Caco-2 (cell line): ENCODE data around the gene SIRPG. TPM values are rescaled to one million over a fixed set of nuclear protein-coding genes. Genes with fewer than 3 reads are reported as not detected.

Experiments used
- BruUV-seq: library from RNA; stranded (reverse); fragments of 400-500 nt; replicated peaks from 2 replicates; lab custom pipeline; 2021; lab: Mats Ljungman, UMichigan
- CTCF ChIA-PET: fragments of 300-600 bp; sonication (Branson Sonifier 250); formaldehyde crosslinking; loops from one replicate; lab custom pipeline; 2022; ENCODE audit warnings: antibody characterized with exemption; lab: Charles Lee
- POLR2A ChIA-PET: fragments of 300-600 bp; sonication (Branson Sonifier 250); formaldehyde crosslinking; loops from one replicate; lab custom pipeline; 2022; ENCODE audit warnings: antibody characterized with exemption; lab: Charles Lee
- DNase-seq, 2 experiments: peaks; one replicate each; pipeline versions ENCODE4 v3.0.0 to v3.0.0-alpha.2; 2020 to 2022
- H3K27me3 ChIP-seq: replicated peaks from 2 replicates; pipeline ENCODE4 v1.6.0; 2011; ENCODE audit warnings: low read length; ENCODE audit not compliant: control insufficient read depth, insufficient read depth
- H3K36me3 ChIP-seq: 2 replicates; pipeline ENCODE4 v1.5.1; 2011; ENCODE audit warnings: low read length; ENCODE audit not compliant: control insufficient read depth, insufficient read depth
- H3K4me1 ChIP-seq: fragments of 250-450 bp; sonication (Bioruptor Pico); 2 replicates; pipeline ENCODE4 v1.5.1; 2020; ENCODE audit warnings: mild to moderate bottlenecking
- H3K4me3 ChIP-seq: 2 replicates; pipeline ENCODE4 v1.5.1; 2011; ENCODE audit warnings: low read depth, mild to moderate bottlenecking, control low read depth, low read length
- H3K9me3 ChIP-seq: fragments of 250-450 bp; sonication (Bioruptor Pico); 2 replicates; pipeline ENCODE4 v1.5.1; 2020; ENCODE audit warnings: mild to moderate bottlenecking, moderate library complexity
- H3K27ac Mint-ChIP-seq: one replicate; pipeline ENCODE4 v1.8.0; 2022; ENCODE audit warnings: mixed read lengths; ENCODE audit not compliant: unreplicated experiment
- H3K27me3 Mint-ChIP-seq: one replicate; pipeline ENCODE4 v1.8.0; 2022; ENCODE audit warnings: mixed read lengths; ENCODE audit not compliant: insufficient read depth, unreplicated experiment
- H3K36me3 Mint-ChIP-seq: one replicate; pipeline ENCODE4 v1.8.0; 2022; ENCODE audit warnings: mild to moderate bottlenecking, mixed read lengths; ENCODE audit not compliant: insufficient read depth, unreplicated experiment
- H3K4me1 Mint-ChIP-seq: one replicate; pipeline ENCODE4 v1.8.0; 2022; ENCODE audit warnings: low read depth, mixed read lengths; ENCODE audit not compliant: unreplicated experiment
- H3K4me3 Mint-ChIP-seq: one replicate; pipeline ENCODE4 v1.8.0; 2022; ENCODE audit warnings: mild to moderate bottlenecking, moderate library complexity, mixed read lengths; ENCODE audit not compliant: unreplicated experiment
- H3K9me3 Mint-ChIP-seq: one replicate; pipeline ENCODE4 v1.8.0; 2022; ENCODE audit warnings: mixed read lengths; ENCODE audit not compliant: unreplicated experiment
- CTCF ChIP-seq, 2 experiments: fragments of 200-600 bp in 1 of 2; IDR thresholded peaks; 1 replicate in 1 of 2; 2 replicates in 1 of 2; pipeline versions ENCODE4 v1.5.1 to v1.8.0; 2011 to 2022; ENCODE audit warnings: antibody characterized with exemption in 1 of 2, control low read depth in 1 of 2, inconsistent platforms in 1 of 2, low read depth in 1 of 2, low read length in 1 of 2, mild to moderate bottlenecking in 1 of 2, moderate library complexity in 1 of 2; ENCODE audit not compliant: insufficient read depth in 1 of 2, severe bottlenecking in 1 of 2, unreplicated experiment in 1 of 2
- intact Hi-C: fragments of 100-400 bp; cut with micrococcal nuclease; formaldehyde crosslinking; loops from one replicate; pipeline ENCODE4 v1.10.0; 2022; ENCODE audit not compliant: unreplicated experiment
- total RNA-seq: library from RNA; stranded (reverse); gene quantifications from 2 replicates; pipeline ENCODE4 v1.2.3, GENCODE V29; 2022

The SIRPG gene
- total RNA-seq, 1 experiment from 2014 or later = not detected

GRCh38 chr20:1652104-1652503 is 5.5 kb downstream of the SIRPG start:
- Mint-ChIP-seq H3K4me1 (no peaks in the 10 kb centered on the region), H3K4me3 (no peak overlapping the region), H3K9me3 (no peaks in the 10 kb centered on the region), H3K27ac (no peak overlapping the region), H3K36me3 (no peaks in the 10 kb centered on the region), H3K27me3 (peaks cover 32% of the 10 kb centered on the region)
- Histone ChIP-seq H3K4me3 (no peak overlapping the region), H3K27me3 (no peaks in the 10 kb centered on the region), H3K4me1 (no peaks in the 10 kb centered on the region), H3K36me3 (no peaks in the 10 kb centered on the region), H3K9me3 (no peaks in the 10 kb centered on the region)
- ChIA-PET CTCF (no interaction called here), POLR2A (no interaction called here)
- no peak for TF ChIP-seq CTCF (IDR thresholded peaks at IDR 0.05; ENCODE audit: insufficient read depth in 1 of 2, low read depth in 1 of 2, low read length in 1 of 2, severe bottlenecking in 1 of 2, unreplicated experiment in 1 of 2)
- no TSS peak for BruUV-seq
- intact Hi-C loops = no loop called here
- no peak for DNase-seq

GRCh38 chr20:1651268-1652058 is 6.1 kb downstream of the SIRPG start:
- Mint-ChIP-seq H3K27me3 (peaks cover 29% of the 10 kb centered on the region), H3K27ac (no peak overlapping the region), H3K9me3 (no peaks in the 10 kb centered on the region), H3K4me1 (no peaks in the 10 kb centered on the region), H3K36me3 (no peaks in the 10 kb centered on the region), H3K4me3 (no peak overlapping the region)
- no peaks in the 10 kb centered on the region for H3K27me3 ChIP-seq
- BruUV-seq = no TSS peak
- no peak for DNase-seq
- no peak overlapping the region for H3K4me3 ChIP-seq
- H3K36me3 ChIP-seq = no peaks in the 10 kb centered on the region
- no peaks in the 10 kb centered on the region for H3K4me1 ChIP-seq
- H3K9me3 ChIP-seq = no peaks in the 10 kb centered on the region
- POLR2A ChIA-PET = no interaction called here
- intact Hi-C loops = no loop called here
- CTCF ChIA-PET = no interaction called here
- no peak for TF ChIP-seq CTCF (IDR thresholded peaks at IDR 0.05; ENCODE audit: insufficient read depth in 1 of 2, low read depth in 1 of 2, low read length in 1 of 2, severe bottlenecking in 1 of 2, unreplicated experiment in 1 of 2)

DNA sequence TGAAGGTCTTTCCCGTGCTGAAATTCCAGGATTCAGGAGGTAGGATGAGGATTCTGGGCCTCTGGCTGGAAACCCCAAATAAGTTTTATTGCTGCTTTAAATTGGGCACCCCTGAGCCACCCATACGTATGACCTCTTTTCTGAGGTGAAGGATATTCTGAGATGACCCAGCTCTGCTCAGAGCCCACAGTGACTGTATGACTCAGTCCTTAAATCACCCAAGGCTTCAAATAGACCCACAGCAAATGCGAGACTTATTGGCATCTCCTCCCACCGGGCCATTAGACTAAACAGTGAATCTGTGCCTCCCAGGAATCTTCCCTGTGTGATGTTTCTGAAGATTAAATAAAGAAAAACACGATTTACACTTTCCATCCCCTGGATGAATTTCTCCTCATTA is 9.5 kb downstream of the SIRPG start:
- CTCF ChIA-PET = no interaction called here
- H3K36me3 ChIP-seq = no peaks in the 10 kb centered on the region
- no peaks in the 10 kb centered on the region for H3K9me3 ChIP-seq
- Mint-ChIP-seq H3K9me3 (no peaks in the 10 kb centered on the region), H3K36me3 (no peaks in the 10 kb centered on the region), H3K27me3 (peaks cover 15% of the 10 kb centered on the region), H3K4me1 (no peaks in the 10 kb centered on the region), H3K4me3 (no peak overlapping the region), H3K27ac (no peak overlapping the region)
- no TSS peak for BruUV-seq
- intact Hi-C loops = no loop called here
- POLR2A ChIA-PET = no interaction called here
- DNase-seq = no peak
- no peaks in the 10 kb centered on the region for H3K4me1 ChIP-seq
- no peak for TF ChIP-seq CTCF (IDR thresholded peaks at IDR 0.05; ENCODE audit: insufficient read depth in 1 of 2, low read depth in 1 of 2, low read length in 1 of 2, severe bottlenecking in 1 of 2, unreplicated experiment in 1 of 2)
- H3K27me3 ChIP-seq = no peaks in the 10 kb centered on the region
- no peak overlapping the region for H3K4me3 ChIP-seq
